ENCODE data around the gene CPSF3. TPM values are rescaled to one million over a fixed set of nuclear protein-coding genes. Genes with fewer than 3 reads are reported as not detected.

CPSF3 gene
- total and polyA plus RNA-seq, 2 donors (not counting 1 experiment from before 2014, with no cell fraction given): 13.0 to 28.4 TPM

GRCh38 chr2:9400268-9401058 is 23.0 kb upstream of the CPSF3 start:
- ChIA-PET POLR2A (no interaction called here), CTCF (no interaction called here)
- Histone ChIP-seq H3K27ac (ENCODE audit: low read length in 2 of 2) (no peak overlapping the region), H3K79me2 (ENCODE audit: control insufficient read depth, insufficient read depth, low read length) (no peaks in the 10 kb centered on the region), H3K9ac (ENCODE audit: low read length) (no peak overlapping the region), H3K4me3 (ENCODE audit: control extremely low read depth in 1 of 5, extremely low read depth in 1 of 5, insufficient read depth in 1 of 5, low read depth in 2 of 5, low read length in 4 of 5) (no peak overlapping the region), H3K4me1 (ENCODE audit: control insufficient read depth in 2 of 2, insufficient read depth in 2 of 2, low read length in 2 of 2) (no peaks in the 10 kb centered on the region), H3K36me3 (replicated peaks in 1 of 2; ENCODE audit: control extremely low read depth in 1 of 2, control insufficient read depth in 1 of 2, extremely low read depth in 1 of 2, insufficient read depth in 2 of 2, low read length in 1 of 2) (peaks cover 0 to 3% of the 10 kb centered on the region in 2 experiments), H3K4me2 (replicated peaks; ENCODE audit: low read depth, low read length, poor library complexity, severe bottlenecking) (no peak overlapping the region), H3K9me3 (ENCODE audit: control extremely low read depth in 1 of 3, control insufficient read depth in 2 of 3, insufficient read depth in 1 of 3, low read length in 2 of 3) (no peaks in the 10 kb centered on the region), H3K27me3 (replicated peaks in 1 of 4; ENCODE audit: control extremely low read depth in 1 of 4, control insufficient read depth in 3 of 4, insufficient read depth in 4 of 4, low read length in 3 of 4) (no peaks in the 10 kb centered on the region), H4K20me1 (ENCODE audit: control insufficient read depth, insufficient read depth, low read length, poor library complexity, severe bottlenecking) (no peaks in the 10 kb centered on the region), H2AFZ (ENCODE audit: insufficient read depth, low read depth, low read length, poor library complexity, severe bottlenecking) (no peak overlapping the region)
- H3K27ac Mint-ChIP-seq: no peak overlapping the region
- H3K4me1 Mint-ChIP-seq: no peaks in the 10 kb centered on the region
- H3K4me3 Mint-ChIP-seq: no peak overlapping the region
- WGBS (ENCODE audit: insufficient coverage): 92% methylated on average over 9 of the region's 12 CpGs
- intact Hi-C loops (cut with micrococcal nuclease): no loop called here
- H3K27me3 Mint-ChIP-seq: peaks cover 4% of the 10 kb centered on the region
- no peaks in the 10 kb centered on the region for H3K9me3 Mint-ChIP-seq (ENCODE audit: insufficient read depth)
- no peak for TF ChIP-seq EZH2 (IDR thresholded peaks at IDR 0.05; ENCODE audit: borderline replicate concordance, insufficient read depth, low read depth, low read length, poor library complexity, severe bottlenecking)
- no peak for TF ChIP-seq CTCF (IDR thresholded peaks at IDR 0.05)
- DNase-seq (no peak), ATAC-seq (ENCODE audit: low read depth) (no peak)

- CTCF ChIA-PET: no interaction called here
- no peaks in the 10 kb centered on the region for H3K79me2 ChIP-seq (ENCODE audit: control insufficient read depth, insufficient read depth, low read length)
- H3K4me1 Mint-ChIP-seq: no peaks in the 10 kb centered on the region
- H3K9me3 ChIP-seq (ENCODE audit: control extremely low read depth in 1 of 3, control insufficient read depth in 2 of 3, insufficient read depth in 1 of 3, low read length in 2 of 3): no peaks in the 10 kb centered on the region
- TF ChIP-seq CTCF (IDR thresholded peaks at IDR 0.05) (no peak), EZH2 (IDR thresholded peaks at IDR 0.05; ENCODE audit: borderline replicate concordance, insufficient read depth, low read depth, low read length, poor library complexity, severe bottlenecking) (no peak)
- H3K27me3 Mint-ChIP-seq: peaks cover 4% of the 10 kb centered on the region
- H3K36me3 ChIP-seq (replicated peaks in 1 of 2; ENCODE audit: control extremely low read depth in 1 of 2, control insufficient read depth in 1 of 2, extremely low read depth in 1 of 2, insufficient read depth in 2 of 2, low read length in 1 of 2): peaks cover 0 to 3% of the 10 kb centered on the region in 2 experiments
- no peak overlapping the region for H3K27ac Mint-ChIP-seq
- no peak for DNase-seq
- no peaks in the 10 kb centered on the region for H3K9me3 Mint-ChIP-seq (ENCODE audit: insufficient read depth)
- H3K9ac ChIP-seq (ENCODE audit: low read length): no peak overlapping the region
- H3K27ac ChIP-seq (ENCODE audit: low read length in 2 of 2): no peak overlapping the region
- no peak overlapping the region for H3K4me2 ChIP-seq (replicated peaks; ENCODE audit: low read depth, low read length, poor library complexity, severe bottlenecking)
- WGBS (ENCODE audit: insufficient coverage): 92% methylated on average over 12 of the region's 12 CpGs
- intact Hi-C loops (cut with micrococcal nuclease): no loop called here
- no peaks in the 10 kb centered on the region for H4K20me1 ChIP-seq (ENCODE audit: control insufficient read depth, insufficient read depth, low read length, poor library complexity, severe bottlenecking)
- ATAC-seq (ENCODE audit: low read depth): no peak
- H3K4me3 ChIP-seq (ENCODE audit: control extremely low read depth in 1 of 5, extremely low read depth in 1 of 5, insufficient read depth in 1 of 5, low read depth in 2 of 5, low read length in 4 of 5): no peak overlapping the region
- no peaks in the 10 kb centered on the region for H3K4me1 ChIP-seq (ENCODE audit: control insufficient read depth in 2 of 2, insufficient read depth in 2 of 2, low read length in 2 of 2)
- POLR2A ChIA-PET: no interaction called here
- no peak overlapping the region for H2AFZ ChIP-seq (ENCODE audit: insufficient read depth, low read depth, low read length, poor library complexity, severe bottlenecking)
- no peaks in the 10 kb centered on the region for H3K27me3 ChIP-seq (replicated peaks in 1 of 4; ENCODE audit: control extremely low read depth in 1 of 4, control insufficient read depth in 3 of 4, insufficient read depth in 4 of 4, low read length in 3 of 4)
- no peak overlapping the region for H3K4me3 Mint-ChIP-seq
These were observed 22.4 kb upstream of the CPSF3 start for GRCh38 chr2:9401059-9401547.

Measured in B cell (primary cell).